Suprapubic skin (tissue), 4 donors: ENCODE results near the gene PTPRCAP. TPM values are rescaled to one million over a fixed set of nuclear protein-coding genes. Genes with fewer than 3 reads are reported as not detected.

Experiments
- DNase-seq, 2 donors: peaks; one replicate each; pipeline ENCODE4 v3.0.0-alpha.2; 2019; ENCODE audit warnings: low spot score in 2 of 2
- H3K27ac ChIP-seq: fragments of 200-600 bp; sonication (generic); one replicate; pipeline ENCODE4 v1.5.1; 2019
- H3K27me3 ChIP-seq: fragments of 200-600 bp; sonication (generic); one replicate; pipeline ENCODE4 v1.5.1; 2019
- H3K36me3 ChIP-seq: fragments of 200-600 bp; sonication (generic); one replicate; pipeline ENCODE4 v1.5.1; 2019
- H3K4me1 ChIP-seq: fragments of 200-600 bp; sonication (generic); one replicate; pipeline ENCODE4 v1.5.1; 2019
- H3K4me3 ChIP-seq: fragments of 200-600 bp; sonication (generic); one replicate; pipeline ENCODE4 v1.5.1; 2019; ENCODE audit warnings: mild to moderate bottlenecking
- H3K9me3 ChIP-seq: fragments of 200-600 bp; sonication (generic); one replicate; pipeline ENCODE4 v1.5.1; 2019
- CTCF ChIP-seq, 2 donors: fragments of 200-600 bp in 1 of 2; fragments of 450-650 bp in 1 of 2; sonication (generic) in 1 of 2; IDR thresholded peaks; one replicate each; pipeline ENCODE4 v1.5.1; 2016 to 2019; ENCODE audit warnings: antibody characterized with exemption in 2 of 2, mild to moderate bottlenecking in 1 of 2, moderate library complexity in 1 of 2
- EP300 ChIP-seq: sonication (generic); formaldehyde crosslinking; IDR thresholded peaks from one replicate; pipeline ENCODE4 v1.6.1; 2017; ENCODE audit warnings: antibody characterized with exemption
- POLR2A ChIP-seq, 2 donors: fragments of 450-650 bp; IDR thresholded peaks; one replicate each; pipeline ENCODE4 v1.6.1; 2017; ENCODE audit warnings: antibody characterized with exemption in 2 of 2, mild to moderate bottlenecking in 2 of 2, moderate library complexity in 2 of 2
- POLR2AphosphoS5 ChIP-seq, 3 donors: sonication (generic); formaldehyde crosslinking; IDR thresholded peaks; one replicate each; pipeline ENCODE4 v1.6.1; 2017; ENCODE audit warnings: antibody characterized with exemption in 3 of 3
- WGBS: methylation state at CpG from one replicate; pipeline ENCODE4 v1.1.5; 2018; 5-methylcytosine and 5-hydroxymethylcytosine counted together
- total RNA-seq, 4 donors: library from RNA; depleted of rRNA; stranded (reverse); fragments of >200 nt; gene quantifications; one replicate each; pipeline ENCODE4 v1.1.0, GENCODE V29; 2016

Gene PTPRCAP
- total RNA-seq, 4 donors from 2014 or later, result 0.59 to 4.3 (median 2.0) TPM

- peaks cover 65% of the 10 kb centered on the region for H3K4me1 ChIP-seq
- H3K36me3 ChIP-seq, result no peaks in the 10 kb centered on the region
- H3K9me3 ChIP-seq, result no peaks in the 10 kb centered on the region
- WGBS, result 31% methylated on average over 10 of the region's 21 CpGs
- H3K27me3 ChIP-seq, result peaks cover 16% of the 10 kb centered on the region
- no peak for DNase-seq
- H3K27ac ChIP-seq, result no peak overlapping the region
- H3K4me3 ChIP-seq, result no peak overlapping the region
- TF ChIP-seq EP300, result no peak
- TF ChIP-seq CTCF (IDR thresholded peaks at IDR 0.05), result no peak
- TF ChIP-seq POLR2AphosphoS5 (IDR thresholded peaks at IDR 0.05), result no peak
- no peak for TF ChIP-seq POLR2A (IDR thresholded peaks at IDR 0.05)
Measured at GRCh38 chr11:67416416-67417335, 20.8 kb downstream of the PTPRCAP start.

GRCh38 chr11:67415501-67416304 lies 21.8 kb downstream of the PTPRCAP start, which contains the start of gene CARNS1:
CARNS1 (plus strand) TSS chr11:67415678; CDS start chr11:67416200, 522 bp downstream.
- no peak for DNase-seq
- WGBS, result 20% methylated on average over 4 of the region's 67 CpGs
- TF ChIP-seq CTCF (IDR thresholded peaks at IDR 0.05), result no peak
- no peak for TF ChIP-seq EP300
- TF ChIP-seq POLR2AphosphoS5 (IDR thresholded peaks at IDR 0.05), result no peak
- TF ChIP-seq POLR2A (IDR thresholded peaks at IDR 0.05), result no peak
- H3K27me3 ChIP-seq, result peaks cover 24% of the 10 kb centered on the region
- no peaks in the 10 kb centered on the region for H3K9me3 ChIP-seq
- no peaks in the 10 kb centered on the region for H3K36me3 ChIP-seq
- no peak within 1 kb of the TSS for H3K27ac ChIP-seq
- H3K4me3 ChIP-seq, result peak within 1 kb of the TSS; percentile 42
- peaks cover 59% of the 10 kb centered on the region for H3K4me1 ChIP-seq

- peaks cover 52% of the 10 kb centered on the region for H3K4me1 ChIP-seq
- WGBS, result 80% methylated on average over 2 of the region's 2 CpGs
Measured at GRCh38 chr11:67413266-67413849, 24.1 kb downstream of the PTPRCAP start.

GRCh38 chr11:67412495-67413179 lies 24.8 kb downstream of the PTPRCAP start:
- TF ChIP-seq EP300 (no peak), POLR2AphosphoS5 (IDR thresholded peaks at IDR 0.05) (no peak), POLR2A (IDR thresholded peaks at IDR 0.05) (no peak), CTCF (IDR thresholded peaks at IDR 0.05) (no peak)
- no peak for DNase-seq
- Histone ChIP-seq H3K9me3 (no peaks in the 10 kb centered on the region), H3K27ac (no peak overlapping the region), H3K4me1 (peaks cover 47% of the 10 kb centered on the region), H3K4me3 (no peak overlapping the region), H3K36me3 (no peaks in the 10 kb centered on the region), H3K27me3 (peaks cover 44% of the 10 kb centered on the region)
- WGBS, result 68% methylated on average over 7 of the region's 9 CpGs

More at GRCh38 chr11:67413266-67413849, 24.1 kb downstream of the PTPRCAP start:
- Histone ChIP-seq H3K27ac (no peak overlapping the region), H3K36me3 (no peaks in the 10 kb centered on the region), H3K27me3 (peaks cover 42% of the 10 kb centered on the region), H3K4me3 (no peak overlapping the region), H3K9me3 (no peaks in the 10 kb centered on the region)
- no peak for TF ChIP-seq POLR2A (IDR thresholded peaks at IDR 0.05)
- TF ChIP-seq EP300, result no peak
- no peak for TF ChIP-seq CTCF (IDR thresholded peaks at IDR 0.05)
- TF ChIP-seq POLR2AphosphoS5 (IDR thresholded peaks at IDR 0.05), result no peak
- DNase-seq, result no peak
